Islet of Langerhans (tissue), 1 donor: Measurements from ENCODE around the gene GNG11.
"Not testable (repeated sequence)": the region's sequence is repeated elsewhere in the genome, so short reads cannot be mapped to it uniquely, and the experiment has no call there.

Source experiments
- FAIRE-seq: peaks from one replicate; lab custom pipeline; 2011; peaks lifted over from hg19 to GRCh38; lab: Jason Lieb, UNC

GNG11 gene

GRCh38 chr7:93911661-93912060, 9.9 kb upstream of the GNG11 start:
- not testable (repeated sequence) for FAIRE-seq

DNA sequence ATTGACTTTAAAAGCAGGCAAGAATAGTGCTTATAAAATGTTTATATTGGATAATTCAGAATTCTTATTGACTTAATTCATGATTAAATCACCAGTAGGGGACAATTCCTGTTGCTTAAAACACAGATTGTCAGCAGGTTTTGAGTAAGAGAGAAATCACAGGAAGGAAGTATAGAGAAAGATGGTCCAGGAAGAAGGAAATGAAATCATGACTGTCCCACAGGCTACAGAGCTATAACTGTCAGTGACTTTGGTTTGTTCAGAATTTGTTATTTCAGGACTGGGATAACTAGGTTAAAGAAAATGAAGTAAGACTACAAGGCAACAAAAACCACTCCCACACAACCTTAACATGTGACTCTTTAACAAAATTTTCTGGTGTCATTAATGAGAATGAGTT, 8.3 kb upstream of the GNG11 start:
- FAIRE-seq = no peak

DNA sequence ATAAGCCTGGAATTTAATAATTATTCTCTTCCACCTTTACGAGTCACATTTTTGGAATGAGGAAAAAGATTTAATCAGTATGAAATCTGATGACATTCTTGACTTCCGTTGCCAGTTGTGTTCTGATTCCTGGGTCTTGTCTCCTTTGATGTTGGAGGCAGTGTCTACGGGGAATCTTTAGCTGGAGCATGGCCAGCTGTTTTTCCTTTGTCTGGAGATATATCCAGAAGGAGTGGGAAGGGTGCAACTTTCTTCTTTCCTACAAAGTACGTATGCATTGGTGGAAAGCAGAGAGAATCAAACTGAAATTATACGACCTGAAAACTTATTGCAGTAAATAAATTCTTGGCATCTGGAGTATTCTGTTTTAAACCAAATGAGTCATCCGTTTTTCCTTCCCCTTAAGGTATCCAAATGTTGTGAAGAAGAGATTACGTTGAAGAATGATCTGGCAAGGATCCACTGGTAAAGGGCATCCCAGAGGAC, 6.9 kb upstream of the GNG11 start:
- FAIRE-seq = no peak

DNA sequence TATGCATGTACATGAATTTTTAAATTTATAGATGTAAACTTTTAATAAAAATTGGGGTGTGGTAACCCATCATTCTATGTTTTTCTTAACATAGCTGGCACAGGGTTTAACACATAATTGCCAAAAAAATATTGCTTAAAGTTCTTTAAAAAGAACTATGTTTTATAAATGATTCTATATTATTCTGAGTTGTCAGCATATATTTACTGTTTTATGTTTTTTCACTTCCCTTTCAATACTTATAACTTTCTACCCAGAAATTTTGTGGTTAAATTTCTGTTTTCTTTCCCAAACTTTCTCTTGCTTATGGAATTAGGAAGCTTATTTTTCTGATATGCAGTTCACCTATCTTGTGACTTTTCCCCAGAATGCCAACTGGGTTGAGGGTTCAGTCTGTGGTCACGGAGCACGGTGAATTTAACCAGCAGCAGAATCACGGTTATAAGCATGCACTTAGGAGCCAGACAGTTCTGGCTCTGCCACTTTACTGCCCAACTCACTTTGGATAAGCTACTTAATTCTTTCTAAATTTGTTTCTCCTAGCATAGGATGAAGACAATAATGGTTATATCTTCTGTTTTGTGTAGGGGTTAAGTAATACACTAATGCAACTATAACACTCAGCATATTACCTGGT, 6.2 kb upstream of the GNG11 start:
- FAIRE-seq = not testable (repeated sequence)

DNA sequence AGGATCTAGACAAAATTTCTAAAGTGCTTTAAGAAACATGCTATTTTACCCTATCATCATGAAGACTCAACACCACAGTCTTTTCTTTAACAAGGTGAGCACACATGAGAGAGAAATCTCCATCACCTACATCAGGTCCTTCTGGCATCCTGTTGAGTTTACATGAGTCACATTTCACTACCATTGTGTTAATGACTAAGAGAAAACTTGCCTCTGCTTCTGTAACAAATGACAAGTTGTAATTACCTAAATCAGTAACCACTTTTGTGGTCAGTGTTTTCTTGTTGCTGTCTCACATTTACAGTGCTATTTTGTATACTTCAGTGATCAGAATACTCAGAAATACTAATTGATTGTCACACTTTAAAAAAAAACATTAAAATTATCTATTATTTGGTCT, 5.6 kb upstream of the GNG11 start:
- peak; percentile 38 for FAIRE-seq

GRCh38 chr7:93916315-93916714, 5.2 kb upstream of the GNG11 start:
- not testable (repeated sequence) for FAIRE-seq

DNA sequence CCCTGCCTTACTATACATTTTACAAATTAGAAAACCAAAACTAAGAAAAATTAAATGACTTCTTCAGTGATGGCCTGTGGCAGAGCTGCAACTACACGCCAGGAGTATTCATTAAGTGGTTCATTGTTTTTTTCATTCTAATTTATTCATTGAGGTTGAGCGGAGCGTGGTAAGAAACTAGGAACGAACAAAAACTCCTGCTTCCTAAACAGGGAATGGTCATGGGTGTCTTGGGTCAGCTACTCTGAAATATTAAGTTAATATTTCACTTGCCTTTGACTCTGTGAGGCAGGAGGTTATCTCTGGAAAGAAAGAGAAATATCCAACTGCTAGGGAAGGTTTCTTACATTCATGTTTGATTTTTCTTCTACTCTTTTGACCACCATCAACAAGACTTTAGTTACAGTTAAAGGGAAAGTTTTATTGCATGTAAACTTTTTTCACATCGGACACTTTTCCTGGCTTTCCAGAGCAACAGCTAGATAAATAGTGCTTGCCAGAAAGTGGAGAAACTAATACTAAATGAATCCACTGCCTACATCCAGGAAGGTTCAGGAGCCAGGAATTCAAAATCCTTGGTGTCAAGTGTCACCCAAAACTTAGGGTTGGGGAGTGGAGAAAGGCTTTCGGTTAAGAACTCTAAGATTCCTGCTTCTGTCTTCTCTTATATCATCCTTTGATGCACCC, 896 bp upstream of the GNG11 start:
- no peak for FAIRE-seq

DNA sequence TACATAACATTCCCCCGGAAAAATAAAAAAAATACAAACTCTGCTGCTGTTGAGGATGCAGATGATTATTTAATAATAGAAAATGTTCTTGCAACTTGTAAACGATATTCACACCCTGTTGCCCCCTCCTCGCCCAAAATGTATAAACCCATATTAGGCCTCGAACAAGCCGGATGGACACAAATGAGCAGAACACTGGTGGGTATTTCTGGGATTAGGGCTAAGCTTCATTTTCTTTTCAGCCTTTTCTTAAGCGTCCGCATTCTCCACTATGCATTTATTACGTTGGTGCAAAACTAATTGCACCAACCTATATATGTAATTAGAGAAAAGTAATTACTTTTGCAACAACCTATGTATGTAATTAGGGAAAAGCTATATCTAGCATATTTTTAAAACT, 349 bp upstream of the GNG11 start:
- FAIRE-seq = no peak

DNA sequence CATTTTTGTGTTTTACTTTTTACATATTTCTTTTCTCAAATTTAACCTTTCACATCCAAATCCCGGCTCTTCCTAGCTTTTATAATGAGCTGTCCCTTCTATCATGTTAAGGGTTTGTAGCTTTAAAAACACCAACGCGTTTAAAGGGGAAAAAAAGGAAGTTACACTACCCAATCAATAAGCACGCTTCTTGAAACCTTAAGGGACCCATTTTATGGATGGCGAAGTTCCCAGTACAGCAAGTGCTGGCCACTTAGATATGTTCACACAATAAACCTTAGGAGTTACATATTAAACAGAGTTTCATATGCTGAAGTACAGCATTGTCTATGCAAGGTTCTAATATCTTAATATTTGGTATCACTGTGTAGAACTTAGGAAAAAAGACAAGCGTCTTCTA, 1.8 kb downstream of the GNG11 start:
- no peak for FAIRE-seq

DNA sequence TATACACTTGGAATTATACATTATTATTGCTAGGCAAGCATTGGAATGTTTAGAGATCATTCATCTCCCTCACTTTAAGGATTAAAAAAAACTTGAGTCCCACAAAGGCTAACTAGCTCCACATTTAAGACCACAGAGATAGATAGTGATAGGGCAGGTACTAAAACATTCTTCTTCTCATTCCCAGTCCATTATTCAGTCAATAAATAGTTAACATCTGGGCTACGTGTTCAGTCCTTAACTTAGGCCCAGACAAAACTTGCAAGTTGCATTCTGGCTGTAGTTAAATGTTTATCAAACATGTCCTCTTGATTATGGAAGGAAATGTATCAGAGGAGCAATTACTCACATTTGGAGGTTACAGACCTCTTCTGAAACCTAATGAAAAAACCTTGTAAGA, 2.4 kb downstream of the GNG11 start:
- no peak for FAIRE-seq

DNA sequence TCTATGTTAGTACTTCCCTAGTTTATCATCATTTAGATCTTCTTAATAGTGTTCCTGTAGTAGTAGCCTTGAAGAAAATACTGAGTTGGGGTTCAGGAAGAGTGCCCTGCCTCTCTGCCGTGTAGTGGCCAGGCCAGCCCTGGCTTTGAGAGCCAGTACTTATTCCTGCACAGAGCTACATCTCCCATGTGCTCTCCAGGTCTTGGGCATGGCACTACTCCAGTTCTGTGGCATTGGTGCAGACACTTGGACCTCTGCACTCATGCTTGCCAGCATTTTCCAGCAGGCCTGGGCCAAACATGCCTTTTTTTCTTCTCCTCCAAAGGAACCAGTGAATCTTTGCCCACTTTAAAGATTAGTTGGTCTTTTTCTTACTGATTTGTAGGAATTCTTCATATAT, 5.3 kb downstream of the GNG11 start:
- FAIRE-seq = no peak

GRCh38 chr7:93927585-93927984, 6.0 kb downstream of the GNG11 start:
- FAIRE-seq = no peak

GRCh38 chr7:93931655-93932054, 10.1 kb downstream of the GNG11 start:
- FAIRE-seq = no peak

GRCh38 chr7:93933156-93933555, 11.6 kb downstream of the GNG11 start:
- FAIRE-seq = no peak

- no peak for FAIRE-seq
These were observed 13.6 kb downstream of the GNG11 start for GRCh38 chr7:93935102-93935501.

- FAIRE-seq = no peak
These were observed 16.3 kb downstream of the GNG11 start for GRCh38 chr7:93937818-93938217.

DNA sequence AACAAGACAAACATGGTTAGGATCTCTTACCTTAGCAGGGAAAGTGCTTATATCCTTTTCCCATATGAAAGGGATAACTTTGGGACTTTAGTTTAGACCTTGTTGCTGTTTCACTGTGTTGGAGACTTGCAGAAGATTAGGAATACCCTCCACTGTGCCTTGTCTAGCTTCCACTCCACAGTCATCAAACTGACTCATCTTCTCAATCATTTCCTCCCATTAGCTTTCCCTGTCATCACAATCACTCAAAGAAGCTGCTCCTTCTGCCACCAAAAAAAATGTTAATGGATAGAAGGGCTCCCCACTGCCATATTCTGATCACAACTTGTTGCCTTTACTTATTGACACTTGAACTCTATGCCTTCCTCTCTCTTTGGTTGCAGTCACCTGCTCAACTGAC, 16.8 kb downstream of the GNG11 start:
- FAIRE-seq = no peak

- FAIRE-seq = no peak
These were observed 20.4 kb downstream of the GNG11 start for GRCh38 chr7:93941945-93942344.

DNA sequence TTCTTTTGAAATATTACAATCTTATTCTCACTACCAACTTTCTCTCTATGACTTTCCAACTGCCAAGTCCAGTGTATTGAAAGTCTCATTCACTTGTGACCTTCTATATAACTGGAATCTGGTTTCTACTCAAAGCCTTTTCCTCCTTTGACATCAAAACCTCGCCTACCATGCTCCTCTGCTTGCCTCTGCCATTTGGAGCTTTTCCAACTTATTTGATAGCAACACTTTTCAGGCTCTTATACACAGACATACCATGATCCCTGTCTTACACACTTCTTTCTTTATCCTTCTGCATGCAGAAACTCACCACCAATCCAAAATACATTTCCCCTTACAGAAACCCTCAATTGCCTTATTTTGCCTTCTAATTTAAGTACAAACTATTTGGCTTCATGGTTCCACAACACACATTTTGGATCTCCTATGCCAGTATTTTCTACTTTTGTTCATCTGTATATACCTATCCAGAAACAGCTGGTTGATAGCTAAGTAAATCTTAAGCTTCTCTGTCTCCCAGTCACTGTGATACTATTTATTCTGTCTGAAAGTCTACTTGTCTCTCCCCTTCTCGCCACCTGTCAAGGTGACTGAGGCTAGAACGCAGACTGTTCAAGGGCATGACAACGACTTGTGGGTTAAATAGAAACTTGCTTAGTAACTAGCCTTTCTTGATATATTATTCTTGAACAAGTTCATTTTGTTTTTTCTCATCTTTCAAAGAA, 22.4 kb downstream of the GNG11 start:
- no peak for FAIRE-seq

GRCh38 chr7:93944673-93945072, 23.1 kb downstream of the GNG11 start:
- no peak for FAIRE-seq

- FAIRE-seq = no peak
These were observed 23.5 kb downstream of the GNG11 start for GRCh38 chr7:93945083-93945482.

GRCh38 chr7:93945756-93946535, 24.4 kb downstream of the GNG11 start:
- FAIRE-seq = no peak

GRCh38 chr7:93948106-93948505, 26.6 kb downstream of the GNG11 start:
- no peak for FAIRE-seq
